Adrenal gland (tissue), 12 donors: ENCODE measurements around the gene TRPV4. TPM values are rescaled to one million over a fixed set of nuclear protein-coding genes. Genes with fewer than 3 reads are reported as not detected.

Source experiments
- DNase-seq, 7 donors: peaks; one replicate each; pipeline ENCODE4 v3.0.0-alpha.2; 2019 to 2020
- H3K27ac ChIP-seq, 5 donors: fragments of 200-600 bp; sonication (generic) in 4 of 5; 1 replicate in 3 of 5; 2 replicates in 2 of 5; pipeline versions ENCODE4 v1.5.1 to v1.8.0; 2016 to 2020; ENCODE audit warnings: mild to moderate bottlenecking in 1 of 5
- H3K27me3 ChIP-seq: fragments of 200-600 bp; 2 replicates; pipeline ENCODE4 v1.8.0; 2021
- H3K36me3 ChIP-seq, 2 donors: fragments of 200-600 bp; replicated peaks in 1 of 2; 1 replicate in 1 of 2; 2 replicates in 1 of 2; pipeline versions ENCODE4 v1.5.1 to v1.8.0; 2018 to 2022
- H3K4me1 ChIP-seq, 2 donors: fragments of 200-600 bp; replicated peaks in 1 of 2; 1 replicate in 1 of 2; 2 replicates in 1 of 2; pipeline versions ENCODE4 v1.5.1 to v1.8.0; 2018 to 2021
- H3K4me3 ChIP-seq, 4 donors: fragments of 200-600 bp; sonication (generic) in 3 of 4; one replicate each; pipeline ENCODE4 v1.5.1; 2016 to 2018
- H3K9me3 ChIP-seq, 3 donors: fragments of 200-600 bp; sonication (generic) in 1 of 3; replicated peaks in 1 of 3; 1 replicate in 2 of 3; 2 replicates in 1 of 3; pipeline versions ENCODE4 v1.5.1 to v1.8.0; 2016 to 2021
- CTCF ChIP-seq, 6 experiments: fragments of 450-650 bp in 4 of 6; fragments of 200-600 bp in 2 of 6; sonication (generic) in 1 of 6; IDR thresholded peaks; 1 replicate in 5 of 6; 2 replicates in 1 of 6; pipeline versions ENCODE4 v1.5.1 to v1.8.0; 2016 to 2021; ENCODE audit warnings: antibody characterized with exemption in 6 of 6, mild to moderate bottlenecking in 2 of 6, moderate library complexity in 1 of 6
- POLR2A ChIP-seq, 2 donors: fragments of 450-650 bp; IDR thresholded peaks; one replicate each; pipeline ENCODE4 v1.6.1; 2017; ENCODE audit warnings: antibody characterized with exemption in 2 of 2, mild to moderate bottlenecking in 2 of 2, moderate library complexity in 1 of 2
- WGBS, 4 donors: extraction: QIAGEN DNeasy Blood & Tissue Kit in 2 of 4; methylation state at CpG; one replicate each; pipeline versions ENCODE4 v1.1.5 to v1.1.7; 2013 to 2017; 5-methylcytosine and 5-hydroxymethylcytosine counted together
- intact Hi-C, 2 donors: fragments of 100-400 bp; cut with DNase I; formaldehyde crosslinking; loops; one replicate each; pipeline versions ENCODE4 v1.14.1 to v1.15.0; 2022 to 2023
- polyA plus RNA-seq, 3 donors: library from polyadenylated mRNA; stranded (reverse); fragments of 200-250 nt in 2 of 3; fragments of 350-450 nt in 1 of 3; fragmentation: Illumina TruSeq in 1 of 3; extraction: RNeasy Lipid Tissue Mini Kit (QIAGEN cat#74804) in 1 of 3; gene quantifications; one replicate each; pipeline ENCODE4 v1.2.3, GENCODE V29; 2013 to 2014
- total RNA-seq, 9 donors: library from RNA; depleted of rRNA in 4 of 9; stranded (reverse); fragments of >200 nt in 4 of 9; fragments of 120-200 nt in 1 of 9; fragmentation: NEBNext Ultra II Directional in 1 of 9; extraction: Animal tissue kit (Norgen Biotek cat#: 25700) in 1 of 9; gene quantifications; one replicate each; pipeline versions ENCODE4 v1.1.0 to v1.2.4, GENCODE V29; 2013 to 2023
- donor health status: healthy with polysubstance abuse.
- donor health status: Bipolar disorder and iron deficiency.
- donor health status: DM: yes; HTN: yes; CAD: no.
- donor health status: DM: no; HTN: no; CAD: no.
- donor health status: DM: no; HTN: no; CAD: no.
- donor health status: DM: yes; HTN: yes; CAD: no.

TRPV4 gene
- total and polyA plus RNA-seq, 12 donors: 0.30 to 5.9 (median 1.4) TPM

- Histone ChIP-seq H3K9me3 (no peaks in the 10 kb centered on the region), H3K27me3 (no peaks in the 10 kb centered on the region), H3K27ac (no peak overlapping the region), H3K4me1 (no peaks in the 10 kb centered on the region), H3K4me3 (no peak overlapping the region), H3K36me3 (no peaks in the 10 kb centered on the region)
- intact Hi-C loops: no loop called here
- TF ChIP-seq CTCF (IDR thresholded peaks at IDR 0.05) (no peak), POLR2A (IDR thresholded peaks at IDR 0.05) (no peak)
- DNase-seq: no peak
- 78 to 84% (median 82%) methylated on average over 8 to 10 of the region's 10 CpGs for WGBS, 4 donors
These were observed 51.4 kb downstream of the TRPV4 start for GRCh38 chr12:109781668-109782325.

- intact Hi-C loops: loop anchor here (5.0 to 10.0 kb wide), 3 partner anchors 255 to 355 kb away; no protein-coding TSS in a partner anchor
- Histone ChIP-seq H3K9me3 (no peaks in the 10 kb centered on the region), H3K4me1 (no peaks in the 10 kb centered on the region), H3K27ac (no peak overlapping the region), H3K27me3 (no peaks in the 10 kb centered on the region), H3K4me3 (no peak overlapping the region), H3K36me3 (no peaks in the 10 kb centered on the region)
- WGBS, 4 donors: 66 to 90% (median 79%) methylated on average over 6 of the region's 6 CpGs
- DNase-seq: no peak
- TF ChIP-seq POLR2A (IDR thresholded peaks at IDR 0.05): no peak
- TF ChIP-seq CTCF (IDR thresholded peaks at IDR 0.05): no peak
These were observed 53.8 kb downstream of the TRPV4 start for GRCh38 chr12:109779382-109779781.

GRCh38 chr12:109778684-109779083 is 54.5 kb downstream of the TRPV4 start:
- no peaks in the 10 kb centered on the region for H3K27me3 ChIP-seq
- no peaks in the 10 kb centered on the region for H3K9me3 ChIP-seq
- intact Hi-C loops: loop anchor here (5.0 to 10.0 kb wide), 3 partner anchors 254 to 354 kb away; no protein-coding TSS in a partner anchor
- H3K4me1 ChIP-seq: peaks cover 0 to 5% of the 10 kb centered on the region in 2 donors
- H3K4me3 ChIP-seq: no peak overlapping the region
- H3K27ac ChIP-seq: no peak overlapping the region
- DNase-seq: no peak
- 49 to 100% (median 86%) methylated on average over 1 of the region's 1 CpG for WGBS, 4 donors
- no peaks in the 10 kb centered on the region for H3K36me3 ChIP-seq
- TF ChIP-seq POLR2A (IDR thresholded peaks at IDR 0.05) (no peak), CTCF (IDR thresholded peaks at IDR 0.05) (no peak)

- Histone ChIP-seq H3K36me3 (no peaks in the 10 kb centered on the region), H3K27ac (no peak overlapping the region), H3K4me3 (no peak overlapping the region), H3K4me1 (peaks cover 0 to 17% of the 10 kb centered on the region in 2 donors), H3K27me3 (no peaks in the 10 kb centered on the region), H3K9me3 (no peaks in the 10 kb centered on the region)
- no peak for TF ChIP-seq CTCF (IDR thresholded peaks at IDR 0.05)
- no peak for TF ChIP-seq POLR2A (IDR thresholded peaks at IDR 0.05)
- intact Hi-C loops: loop anchor here (2.0 to 10.0 kb wide), 4 partner anchors 181 to 353 kb away; no protein-coding TSS in a partner anchor
- DNase-seq: peak in 3 of 7 donors; percentile 48 to 55 (median 52)
- 28 to 35% (median 31%) methylated on average over 5 of the region's 5 CpGs for WGBS, 4 donors
These were observed 55.7 kb downstream of the TRPV4 start for GRCh38 chr12:109777544-109777943.
